Measurements from ENCODE around the gene SLC38A10. TPM values are rescaled to one million over a fixed set of nuclear protein-coding genes. Genes with fewer than 3 reads are reported as not detected.

Gene SLC38A10
- total and polyA plus RNA-seq, 10 of the 15 experiments (the other 5 are each of a cell fraction or from before 2014, with no cell fraction given), result 0.52 to 67.9 (median 22.1) TPM

DNA sequence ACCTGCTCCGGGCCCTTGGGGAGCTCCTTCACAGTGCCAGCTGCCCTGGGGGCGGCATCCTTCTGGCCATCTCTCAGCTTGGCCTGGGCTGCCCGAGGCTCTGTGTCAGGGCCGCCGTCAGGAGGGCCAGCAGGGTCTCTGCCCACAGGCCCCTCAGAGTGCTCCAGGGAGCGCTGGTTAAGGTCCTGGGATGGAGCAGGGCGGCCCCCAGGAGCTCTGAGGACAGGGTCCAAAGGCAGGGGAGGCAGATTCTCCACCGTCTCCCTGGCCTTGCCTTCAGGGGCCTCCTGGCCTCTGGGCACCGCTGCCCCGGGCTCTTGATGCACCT, 48.8 kb downstream of the SLC38A10 start:
- H4K20me1 ChIP-seq (ENCODE audit: control insufficient read depth, insufficient read depth), result no peaks in the 10 kb centered on the region
- FAIRE-seq (no peak), ATAC-seq (no peak), DNase-seq (ENCODE audit: low read depth, low spot score) (no peak)
- H3K9me3 ChIP-seq (replicated peaks; ENCODE audit: control insufficient read depth, insufficient read depth, low read length), result no peaks in the 10 kb centered on the region
- H3K4me3 ChIP-seq, result no peak overlapping the region
- H3K27me3 ChIP-seq (replicated peaks in 1 of 2; ENCODE audit: control insufficient read depth in 2 of 2, insufficient read depth in 2 of 2, low read length in 1 of 2), result no peaks in the 10 kb centered on the region
- SMC1A ChIA-PET (ENCODE audit: uncharacterized antibody, unreplicated experiment), result no interaction called here
- CTCF ChIA-PET, result interaction anchor here (0.7 kb wide), 1 partner anchor 95 kb away, joined by 3 read pairs; no protein-coding TSS in a partner anchor
- no TSS peak for BruUV-seq (replicated peaks)
- H2AFZ ChIP-seq (ENCODE audit: control insufficient read depth, low read depth, low read length), result no peak overlapping the region
- no peak overlapping the region for H3K4me2 ChIP-seq (ENCODE audit: control insufficient read depth, insufficient read depth)
- TF ChIP-seq TAF1 (IDR thresholded peaks at IDR 0.05; ENCODE audit: borderline replicate concordance, low read depth, low read length) (no peak), SMARCA5 (IDR thresholded peaks at IDR 0.05) (no peak), POLR2AphosphoS5 (IDR thresholded peaks at IDR 0.05; ENCODE audit: low read length) (no peak), TCF3 (IDR thresholded peaks at IDR 0.05; ENCODE audit: borderline replicate concordance, insufficient read depth, low read depth, low read length) (no peak), BCL11A (IDR thresholded peaks at IDR 0.05; ENCODE audit: low read depth, low read length) (no peak), PAX8 (IDR thresholded peaks at IDR 0.05) (no peak), WRNIP1 (IDR thresholded peaks at IDR 0.05; ENCODE audit: borderline replicate concordance, low read depth, low read length) (no peak), TARDBP (IDR thresholded peaks at IDR 0.05; ENCODE audit: borderline replicate concordance) (no peak), SMAD5 (IDR thresholded peaks at IDR 0.05; ENCODE audit: low read depth) (no peak), ZNF207 (IDR thresholded peaks at IDR 0.05; ENCODE audit: borderline replicate concordance) (no peak)
- TF ChIP-seq, protein P1, sequence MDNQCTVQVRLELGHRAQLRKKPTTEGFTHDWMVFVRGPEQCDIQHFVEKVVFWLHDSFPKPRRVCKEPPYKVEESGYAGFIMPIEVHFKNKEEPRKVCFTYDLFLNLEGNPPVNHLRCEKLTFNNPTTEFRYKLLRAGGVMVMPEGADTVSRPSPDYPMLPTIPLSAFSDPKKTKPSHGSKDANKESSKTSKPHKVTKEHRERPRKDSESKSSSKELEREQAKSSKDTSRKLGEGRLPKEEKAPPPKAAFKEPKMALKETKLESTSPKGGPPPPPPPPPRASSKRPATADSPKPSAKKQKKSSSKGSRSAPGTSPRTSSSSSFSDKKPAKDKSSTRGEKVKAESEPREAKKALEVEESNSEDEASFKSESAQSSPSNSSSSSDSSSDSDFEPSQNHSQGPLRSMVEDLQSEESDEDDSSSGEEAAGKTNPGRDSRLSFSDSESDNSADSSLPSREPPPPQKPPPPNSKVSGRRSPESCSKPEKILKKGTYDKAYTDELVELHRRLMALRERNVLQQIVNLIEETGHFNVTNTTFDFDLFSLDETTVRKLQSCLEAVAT (IDR thresholded peaks at IDR 0.05), result no peak
- TF ChIP-seq, protein P2, sequence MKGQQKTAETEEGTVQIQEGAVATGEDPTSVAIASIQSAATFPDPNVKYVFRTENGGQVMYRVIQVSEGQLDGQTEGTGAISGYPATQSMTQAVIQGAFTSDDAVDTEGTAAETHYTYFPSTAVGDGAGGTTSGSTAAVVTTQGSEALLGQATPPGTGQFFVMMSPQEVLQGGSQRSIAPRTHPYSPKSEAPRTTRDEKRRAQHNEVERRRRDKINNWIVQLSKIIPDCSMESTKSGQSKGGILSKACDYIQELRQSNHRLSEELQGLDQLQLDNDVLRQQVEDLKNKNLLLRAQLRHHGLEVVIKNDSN (IDR thresholded peaks at IDR 0.05; ENCODE audit: borderline replicate concordance, extremely low read length, insufficient read depth, low read depth, low read length), result no peak
- TF ChIP-seq, protein P3, sequence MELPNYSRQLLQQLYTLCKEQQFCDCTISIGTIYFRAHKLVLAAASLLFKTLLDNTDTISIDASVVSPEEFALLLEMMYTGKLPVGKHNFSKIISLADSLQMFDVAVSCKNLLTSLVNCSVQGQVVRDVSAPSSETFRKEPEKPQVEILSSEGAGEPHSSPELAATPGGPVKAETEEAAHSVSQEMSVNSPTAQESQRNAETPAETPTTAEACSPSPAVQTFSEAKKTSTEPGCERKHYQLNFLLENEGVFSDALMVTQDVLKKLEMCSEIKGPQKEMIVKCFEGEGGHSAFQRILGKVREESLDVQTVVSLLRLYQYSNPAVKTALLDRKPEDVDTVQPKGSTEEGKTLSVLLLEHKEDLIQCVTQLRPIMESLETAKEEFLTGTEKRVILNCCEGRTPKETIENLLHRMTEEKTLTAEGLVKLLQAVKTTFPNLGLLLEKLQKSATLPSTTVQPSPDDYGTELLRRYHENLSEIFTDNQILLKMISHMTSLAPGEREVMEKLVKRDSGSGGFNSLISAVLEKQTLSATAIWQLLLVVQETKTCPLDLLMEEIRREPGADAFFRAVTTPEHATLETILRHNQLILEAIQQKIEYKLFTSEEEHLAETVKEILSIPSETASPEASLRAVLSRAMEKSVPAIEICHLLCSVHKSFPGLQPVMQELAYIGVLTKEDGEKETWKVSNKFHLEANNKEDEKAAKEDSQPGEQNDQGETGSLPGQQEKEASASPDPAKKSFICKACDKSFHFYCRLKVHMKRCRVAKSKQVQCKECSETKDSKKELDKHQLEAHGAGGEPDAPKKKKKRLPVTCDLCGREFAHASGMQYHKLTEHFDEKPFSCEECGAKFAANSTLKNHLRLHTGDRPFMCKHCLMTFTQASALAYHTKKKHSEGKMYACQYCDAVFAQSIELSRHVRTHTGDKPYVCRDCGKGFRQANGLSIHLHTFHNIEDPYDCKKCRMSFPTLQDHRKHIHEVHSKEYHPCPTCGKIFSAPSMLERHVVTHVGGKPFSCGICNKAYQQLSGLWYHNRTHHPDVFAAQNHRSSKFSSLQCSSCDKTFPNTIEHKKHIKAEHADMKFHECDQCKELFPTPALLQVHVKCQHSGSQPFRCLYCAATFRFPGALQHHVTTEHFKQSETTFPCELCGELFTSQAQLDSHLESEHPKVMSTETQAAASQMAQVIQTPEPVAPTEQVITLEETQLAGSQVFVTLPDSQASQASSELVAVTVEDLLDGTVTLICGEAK (IDR thresholded peaks at IDR 0.05; ENCODE audit: borderline replicate concordance), result no peak
- TF ChIP-seq, protein P4, sequence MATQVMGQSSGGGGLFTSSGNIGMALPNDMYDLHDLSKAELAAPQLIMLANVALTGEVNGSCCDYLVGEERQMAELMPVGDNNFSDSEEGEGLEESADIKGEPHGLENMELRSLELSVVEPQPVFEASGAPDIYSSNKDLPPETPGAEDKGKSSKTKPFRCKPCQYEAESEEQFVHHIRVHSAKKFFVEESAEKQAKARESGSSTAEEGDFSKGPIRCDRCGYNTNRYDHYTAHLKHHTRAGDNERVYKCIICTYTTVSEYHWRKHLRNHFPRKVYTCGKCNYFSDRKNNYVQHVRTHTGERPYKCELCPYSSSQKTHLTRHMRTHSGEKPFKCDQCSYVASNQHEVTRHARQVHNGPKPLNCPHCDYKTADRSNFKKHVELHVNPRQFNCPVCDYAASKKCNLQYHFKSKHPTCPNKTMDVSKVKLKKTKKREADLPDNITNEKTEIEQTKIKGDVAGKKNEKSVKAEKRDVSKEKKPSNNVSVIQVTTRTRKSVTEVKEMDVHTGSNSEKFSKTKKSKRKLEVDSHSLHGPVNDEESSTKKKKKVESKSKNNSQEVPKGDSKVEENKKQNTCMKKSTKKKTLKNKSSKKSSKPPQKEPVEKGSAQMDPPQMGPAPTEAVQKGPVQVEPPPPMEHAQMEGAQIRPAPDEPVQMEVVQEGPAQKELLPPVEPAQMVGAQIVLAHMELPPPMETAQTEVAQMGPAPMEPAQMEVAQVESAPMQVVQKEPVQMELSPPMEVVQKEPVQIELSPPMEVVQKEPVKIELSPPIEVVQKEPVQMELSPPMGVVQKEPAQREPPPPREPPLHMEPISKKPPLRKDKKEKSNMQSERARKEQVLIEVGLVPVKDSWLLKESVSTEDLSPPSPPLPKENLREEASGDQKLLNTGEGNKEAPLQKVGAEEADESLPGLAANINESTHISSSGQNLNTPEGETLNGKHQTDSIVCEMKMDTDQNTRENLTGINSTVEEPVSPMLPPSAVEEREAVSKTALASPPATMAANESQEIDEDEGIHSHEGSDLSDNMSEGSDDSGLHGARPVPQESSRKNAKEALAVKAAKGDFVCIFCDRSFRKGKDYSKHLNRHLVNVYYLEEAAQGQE (IDR thresholded peaks at IDR 0.05; ENCODE audit: low read depth, low read length), result no peak
- in situ Hi-C loops (cut with MboI) (loop anchor here (25.0 kb wide), 1 partner anchor 234 kb away; no protein-coding TSS in a partner anchor), intact Hi-C loops (cut with micrococcal nuclease; ENCODE audit: unreplicated experiment) (no loop called here)
- H3K4me1 ChIP-seq (ENCODE audit: control insufficient read depth, insufficient read depth, low read length), result peaks cover 20% of the 10 kb centered on the region
- RAD21 ChIA-PET (ENCODE audit: unreplicated experiment), result interaction anchor here (0.7 kb wide), 1 partner anchor 63 kb away, joined by 3 read pairs; no protein-coding TSS in a partner anchor
- peaks cover 2% of the 10 kb centered on the region in 2 experiments; a peak in 3 of 4 replicates for H3K36me3 ChIP-seq (ENCODE audit: control insufficient read depth in 2 of 2, insufficient read depth in 2 of 2, low read length in 1 of 2)
- no peak overlapping the region for H3K9ac ChIP-seq (ENCODE audit: control insufficient read depth, insufficient read depth, low read length)
- POLR2A ChIA-PET, result no interaction called here
- H3K79me2 ChIP-seq (ENCODE audit: control insufficient read depth, insufficient read depth, low read length), result peaks cover 3% of the 10 kb centered on the region
- 98% methylated on average over 9 of the region's 10 CpGs for WGBS (ENCODE audit: insufficient coverage, insufficient replicate concordance, low lambda C conversion rate, missing lambda C conversion rate)
- H3K27ac ChIP-seq (ENCODE audit: control insufficient read depth, insufficient read depth), result no peak overlapping the region
